NCI-H1694 treated with DMSO at 0.1 percent for 48 hours (cell line): ENCODE data around the gene SGSM1.
"Not testable (repeated sequence)": the region's sequence is repeated elsewhere in the genome, so short reads cannot be mapped to it uniquely, and the experiment has no call there.

Source experiments
- DNase-seq: peaks from one replicate; lab custom pipeline; 2025; lab: John Stamatoyannopoulos, UW

The SGSM1 gene

GRCh38 chr22:24894220-24894975, 88.4 kb downstream of the SGSM1 start:
- no peak for DNase-seq

GRCh38 chr22:24894998-24895397, 89.0 kb downstream of the SGSM1 start:
- DNase-seq, result no peak

GRCh38 chr22:24901448-24901847, 95.4 kb downstream of the SGSM1 start:
- DNase-seq, result no peak

- DNase-seq, result no peak
Observed at GRCh38 chr22:24905909-24906308, 99.9 kb downstream of the SGSM1 start.

GRCh38 chr22:24907101-24907500, 101.1 kb downstream of the SGSM1 start:
- not testable (repeated sequence) for DNase-seq

GRCh38 chr22:24920029-24920428, 114.0 kb downstream of the SGSM1 start:
- DNase-seq, result no peak

GRCh38 chr22:24925586-24926427, 119.8 kb downstream of the SGSM1 start:
- no peak for DNase-seq

GRCh38 chr22:24926428-24926725, 120.4 kb downstream of the SGSM1 start:
- no peak for DNase-seq

GRCh38 chr22:24926849-24927579, 121.0 kb downstream of the SGSM1 start:
- no peak for DNase-seq

- no peak for DNase-seq
Observed at GRCh38 chr22:24928322-24928721, 122.3 kb downstream of the SGSM1 start.

GRCh38 chr22:24930678-24931077, 124.7 kb downstream of the SGSM1 start:
- DNase-seq, result no peak

GRCh38 chr22:24935771-24936483, 129.9 kb downstream of the SGSM1 start:
- no peak for DNase-seq

- DNase-seq, result no peak
Observed at GRCh38 chr22:24937114-24937513, 131.1 kb downstream of the SGSM1 start.

- peak; percentile 49 for DNase-seq
Observed at GRCh38 chr22:24938741-24939341, 132.8 kb downstream of the SGSM1 start.

- DNase-seq, result no peak
Observed at GRCh38 chr22:24942301-24942700, 136.3 kb downstream of the SGSM1 start.

GRCh38 chr22:24944217-24944937, 138.4 kb downstream of the SGSM1 start:
- no peak for DNase-seq

GRCh38 chr22:24945430-24945829, 139.4 kb downstream of the SGSM1 start:
- DNase-seq, result no peak

- no peak for DNase-seq
Observed at GRCh38 chr22:24947383-24947782, 141.4 kb downstream of the SGSM1 start.

- no peak for DNase-seq
Observed at GRCh38 chr22:24947881-24948280, 141.9 kb downstream of the SGSM1 start.

GRCh38 chr22:24948356-24949202, 142.6 kb downstream of the SGSM1 start:
- no peak for DNase-seq
